ENCODE results near the gene ZNF473. TPM values are rescaled to one million over a fixed set of nuclear protein-coding genes. Genes with fewer than 3 reads are reported as not detected.
A peak's percentile ranks its signal among the peaks of the same experiment; 100 is the strongest.

ZNF473 gene
- 10 to 100 TPM in 1 of 4 donors, 1 to 10 TPM in 3; 3.6 to 14.9 (median 4.5) TPM for total RNA-seq

- peak within 1 kb of the TSS; percentile 95 to 97 (median 97) for H3K27ac ChIP-seq
- peaks cover 0 to 33% (median 2%) of the 10 kb centered on the region in 3 donors for H3K36me3 ChIP-seq
- peak; percentile 85 for DNase-seq
- intact Hi-C loops (cut with DNase I), result no loop called here
- H3K4me1 ChIP-seq, result peaks cover 17 to 50% (median 29%) of the 10 kb centered on the region in 3 donors
- no peaks in the 10 kb centered on the region for H3K9me3 ChIP-seq
- WGBS, 2 donors, result 10 to 14% methylated on average over 4 to 33 of the region's 45 CpGs
- TF ChIP-seq, protein P1, sequence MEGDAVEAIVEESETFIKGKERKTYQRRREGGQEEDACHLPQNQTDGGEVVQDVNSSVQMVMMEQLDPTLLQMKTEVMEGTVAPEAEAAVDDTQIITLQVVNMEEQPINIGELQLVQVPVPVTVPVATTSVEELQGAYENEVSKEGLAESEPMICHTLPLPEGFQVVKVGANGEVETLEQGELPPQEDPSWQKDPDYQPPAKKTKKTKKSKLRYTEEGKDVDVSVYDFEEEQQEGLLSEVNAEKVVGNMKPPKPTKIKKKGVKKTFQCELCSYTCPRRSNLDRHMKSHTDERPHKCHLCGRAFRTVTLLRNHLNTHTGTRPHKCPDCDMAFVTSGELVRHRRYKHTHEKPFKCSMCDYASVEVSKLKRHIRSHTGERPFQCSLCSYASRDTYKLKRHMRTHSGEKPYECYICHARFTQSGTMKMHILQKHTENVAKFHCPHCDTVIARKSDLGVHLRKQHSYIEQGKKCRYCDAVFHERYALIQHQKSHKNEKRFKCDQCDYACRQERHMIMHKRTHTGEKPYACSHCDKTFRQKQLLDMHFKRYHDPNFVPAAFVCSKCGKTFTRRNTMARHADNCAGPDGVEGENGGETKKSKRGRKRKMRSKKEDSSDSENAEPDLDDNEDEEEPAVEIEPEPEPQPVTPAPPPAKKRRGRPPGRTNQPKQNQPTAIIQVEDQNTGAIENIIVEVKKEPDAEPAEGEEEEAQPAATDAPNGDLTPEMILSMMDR (IDR thresholded peaks at IDR 0.05), result peak in 1 of 6 experiments; percentile 3
- peak in 2 of 4 donors; percentile 41 to 51 for TF ChIP-seq POLR2A (IDR thresholded peaks at IDR 0.05)
- no peaks in the 10 kb centered on the region for H3K27me3 ChIP-seq
- peak within 1 kb of the TSS; percentile 77 to 96 (median 92) for H3K4me3 ChIP-seq
These were observed at the start of gene ZNF473 for GRCh38 chr19:50025794-50026549. ZNF473 (plus strand) TSS chr19:50026005; CDS start chr19:50031083, 5,078 bp downstream.

- no peak for DNase-seq
- WGBS, 2 donors, result 88% methylated on average over 3 of the region's 3 CpGs; no CpG with 5 or more reads in 1 of the 2 donors
- Histone ChIP-seq H3K4me1 (peaks cover 0 to 5% (median 0%) of the 10 kb centered on the region in 3 donors), H3K4me3 (no peak overlapping the region), H3K27me3 (peaks cover 0 to 6% (median 0%) of the 10 kb centered on the region in 4 donors), H3K27ac (no peak overlapping the region), H3K9me3 (no peaks in the 10 kb centered on the region), H3K36me3 (peaks cover 0 to 64% (median 6%) of the 10 kb centered on the region in 3 donors)
- intact Hi-C loops (cut with DNase I), result no loop called here
- TF ChIP-seq, protein P1 (IDR thresholded peaks at IDR 0.05), result no peak
- no peak for TF ChIP-seq POLR2A (IDR thresholded peaks at IDR 0.05)
These were observed 49.3 kb upstream of the ZNF473 start for GRCh38 chr19:49976496-49976895.

- Histone ChIP-seq H3K36me3 (peaks cover 0 to 70% (median 6%) of the 10 kb centered on the region in 3 donors), H3K4me1 (peaks cover 0 to 1% (median 0%) of the 10 kb centered on the region in 3 donors)
- intact Hi-C loops (cut with DNase I), result no loop called here
These were observed 48.7 kb upstream of the ZNF473 start for GRCh38 chr19:49977076-49977475.

DNA sequence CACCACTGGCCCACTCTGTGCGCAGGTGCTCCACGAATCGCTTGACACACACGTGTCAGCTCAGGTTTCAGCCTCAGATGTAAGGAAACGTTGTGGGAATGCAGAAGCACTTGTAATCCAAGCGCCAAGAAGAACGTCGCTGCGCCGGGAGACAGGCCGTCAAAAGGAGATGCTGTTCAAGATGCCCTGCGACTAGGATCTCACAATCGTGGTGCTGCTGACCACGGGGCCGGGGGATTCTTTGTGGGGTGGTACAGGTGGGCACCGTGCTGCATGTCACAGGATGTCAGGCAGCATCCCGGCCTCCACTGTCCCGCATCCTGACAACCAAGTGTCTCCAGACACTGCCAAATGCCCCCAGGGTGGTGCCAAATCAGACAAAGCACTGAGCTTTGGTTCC, 47.9 kb upstream of the ZNF473 start:
- TF ChIP-seq POLR2A (IDR thresholded peaks at IDR 0.05), result no peak
- TF ChIP-seq, protein P1 (IDR thresholded peaks at IDR 0.05), result no peak
- WGBS, 2 donors, result 85 to 92% methylated on average over 15 to 18 of the region's 18 CpGs
- Histone ChIP-seq H3K27me3 (no peaks in the 10 kb centered on the region), H3K4me3 (no peak overlapping the region), H3K9me3 (no peaks in the 10 kb centered on the region), H3K27ac (no peak overlapping the region), H3K4me1 (no peaks in the 10 kb centered on the region), H3K36me3 (peaks cover 0 to 78% (median 6%) of the 10 kb centered on the region in 3 donors)
- intact Hi-C loops (cut with DNase I), result no loop called here
- DNase-seq, result no peak

More at GRCh38 chr19:49977076-49977475, 48.7 kb upstream of the ZNF473 start:
- H3K27ac ChIP-seq, result no peak overlapping the region
- no peak for TF ChIP-seq POLR2A (IDR thresholded peaks at IDR 0.05)
- H3K27me3 ChIP-seq, result peaks cover 0 to under 1% (median 0%) of the 10 kb centered on the region in 4 donors
- no peak for DNase-seq
- WGBS, 2 donors, result 86 to 89% methylated on average over 11 to 12 of the region's 13 CpGs
- no peak overlapping the region for H3K4me3 ChIP-seq
- no peaks in the 10 kb centered on the region for H3K9me3 ChIP-seq

- WGBS, 2 donors, result 75 to 82% methylated on average over 8 to 9 of the region's 11 CpGs
- intact Hi-C loops (cut with DNase I), result no loop called here
- H3K36me3 ChIP-seq, result peaks cover 0 to 82% (median 6%) of the 10 kb centered on the region in 3 donors
These were observed 47.5 kb upstream of the ZNF473 start for GRCh38 chr19:49978324-49978723.

More at GRCh38 chr19:49978324-49978723, 47.5 kb upstream of the ZNF473 start:
- Histone ChIP-seq H3K27ac (no peak overlapping the region), H3K4me3 (no peak overlapping the region), H3K4me1 (no peaks in the 10 kb centered on the region), H3K9me3 (no peaks in the 10 kb centered on the region), H3K27me3 (no peaks in the 10 kb centered on the region)
- TF ChIP-seq, protein P1 (IDR thresholded peaks at IDR 0.05), result no peak
- TF ChIP-seq POLR2A (IDR thresholded peaks at IDR 0.05), result no peak
- DNase-seq, result no peak

Measured in esophagus squamous epithelium (tissue), 5 donors.